Endodermal cell (in vitro differentiated cells): ENCODE data around the gene BCKDHA. TPM values are rescaled to one million over a fixed set of nuclear protein-coding genes. Genes with fewer than 3 reads are reported as not detected.
"Not testable (repeated sequence)": the region's sequence is repeated elsewhere in the genome, so short reads cannot be mapped to it uniquely, and the experiment has no call there.

Experiments used
- DNase-seq: peaks from one replicate; pipeline ENCODE4 v3.0.0-alpha.2; 2017
- H3K27ac ChIP-seq: 2 replicates; pipeline ENCODE4 v1.5.1; 2013; ENCODE audit warnings: mild to moderate bottlenecking, low read depth, low read length, moderate library complexity
- H3K27me3 ChIP-seq: 2 replicates; pipeline ENCODE4 v1.6.1; 2013; ENCODE audit warnings: mild to moderate bottlenecking, low read length, moderate library complexity; ENCODE audit not compliant: insufficient read depth, control insufficient read depth, poor library complexity, severe bottlenecking
- H3K36me3 ChIP-seq: 2 replicates; pipeline ENCODE4 v1.7.0; 2013; ENCODE audit warnings: mild to moderate bottlenecking, low read length, moderate library complexity; ENCODE audit not compliant: control insufficient read depth, insufficient read depth
- H3K4me1 ChIP-seq: one replicate; pipeline ENCODE4 v1.7.0; 2013; ENCODE audit warnings: low read length; ENCODE audit not compliant: control insufficient read depth, insufficient read depth
- H3K4me3 ChIP-seq: 2 replicates; pipeline ENCODE4 v1.5.1; 2013; ENCODE audit warnings: mild to moderate bottlenecking, low read length, moderate library complexity
- H3K9ac ChIP-seq: 2 replicates; pipeline ENCODE4 v1.6.1; 2013; ENCODE audit warnings: mild to moderate bottlenecking, low read length, moderate library complexity; ENCODE audit not compliant: poor library complexity, severe bottlenecking; ENCODE audit errors: extremely low read depth
- H3K9me3 ChIP-seq: 2 replicates; pipeline ENCODE4 v1.6.1; 2013; ENCODE audit warnings: mild to moderate bottlenecking, low read length, moderate library complexity; ENCODE audit not compliant: control insufficient read depth
- H3K27ac Mint-ChIP-seq: 2 replicates; pipeline ENCODE4 v1.8.0; 2020; ENCODE audit warnings: mixed read lengths
- H3K27me3 Mint-ChIP-seq: 2 replicates; pipeline ENCODE4 v1.8.0; 2021; ENCODE audit warnings: mild to moderate bottlenecking, mixed read lengths; ENCODE audit not compliant: insufficient read depth
- H3K36me3 Mint-ChIP-seq: 2 replicates; pipeline ENCODE4 v1.8.0; 2020; ENCODE audit warnings: low read depth, mixed read lengths
- H3K4me1 Mint-ChIP-seq: 2 replicates; pipeline ENCODE4 v1.8.0; 2020; ENCODE audit warnings: mixed read lengths
- H3K4me3 Mint-ChIP-seq: 2 replicates; pipeline ENCODE4 v1.8.0; 2020; ENCODE audit warnings: mild to moderate bottlenecking, moderate library complexity, mixed read lengths
- H3K9me3 Mint-ChIP-seq: 2 replicates; pipeline ENCODE4 v1.8.0; 2020; ENCODE audit warnings: mild to moderate bottlenecking, mixed read lengths
- CTCF ChIP-seq: fragments of 200-600 bp; sonication (generic); conservative IDR thresholded peaks from 2 replicates; pipeline ENCODE4 v1.5.0; 2021; ENCODE audit warnings: antibody characterized with exemption, mild to moderate bottlenecking
- WGBS, 2 experiments: methylation state at CpG; one replicate each; pipeline versions ENCODE4 v1.1.5 to v1.1.7; 2013; ENCODE audit warnings: missing lambda C conversion rate in 2 of 2, mixed read lengths in 1 of 2; ENCODE audit not compliant: insufficient coverage in 1 of 2, insufficient read length in 1 of 2; 5-methylcytosine and 5-hydroxymethylcytosine counted together
- total RNA-seq, 2 donors: library from RNA; stranded (reverse); fragmentation: NEBNext Ultra II Directional in 1 of 2; extraction: Animal tissue kit (Norgen Biotek cat#: 25700) in 1 of 2; gene quantifications; 2 replicates in 1 of 2; 3 replicates in 1 of 2; pipeline ENCODE4 v1.2.1, GENCODE V29; 2021

The BCKDHA gene
- total RNA-seq, 2 donors from 2014 or later, result 18.0 to 21.6 TPM

GRCh38 chr19:41462497-41462896 is 64.9 kb downstream of the BCKDHA start:
- Mint-ChIP-seq H3K4me3 (no peak overlapping the region), H3K9me3 (peaks cover 37% of the 10 kb centered on the region), H3K36me3 (no peaks in the 10 kb centered on the region), H3K4me1 (no peaks in the 10 kb centered on the region), H3K27me3 (peaks cover 6% of the 10 kb centered on the region), H3K27ac (no peak overlapping the region)
- no peaks in the 10 kb centered on the region for H3K4me1 ChIP-seq
- peaks cover 1% of the 10 kb centered on the region for H3K27me3 ChIP-seq
- no peak overlapping the region for H3K9ac ChIP-seq
- WGBS, 2 experiments, result 69 to 73% methylated on average over 6 of the region's 6 CpGs
- TF ChIP-seq CTCF, result no peak
- no peak overlapping the region for H3K27ac ChIP-seq
- DNase-seq, result no peak
- peaks cover 4% of the 10 kb centered on the region for H3K9me3 ChIP-seq
- H3K36me3 ChIP-seq, result no peaks in the 10 kb centered on the region
- no peak overlapping the region for H3K4me3 ChIP-seq

- 82 to 83% methylated on average over 13 to 18 of the region's 22 CpGs for WGBS, 2 experiments
Observed at GRCh38 chr19:41463257-41464256, 65.9 kb downstream of the BCKDHA start.

More at GRCh38 chr19:41463257-41464256, 65.9 kb downstream of the BCKDHA start:
- not testable (repeated sequence) for H3K4me3 Mint-ChIP-seq, H3K27me3 ChIP-seq, H3K4me1 ChIP-seq, H3K36me3 Mint-ChIP-seq, H3K27ac ChIP-seq, DNase-seq, H3K27me3 Mint-ChIP-seq, H3K4me3 ChIP-seq, H3K9me3 ChIP-seq, H3K4me1 Mint-ChIP-seq, H3K36me3 ChIP-seq, H3K9ac ChIP-seq, H3K27ac Mint-ChIP-seq
- peaks cover 36% of the 10 kb centered on the region for H3K9me3 Mint-ChIP-seq

Other genes starting within 250 kb of the BCKDHA start
- 10 to 100 TPM in 1 of 2 donors, 1 to 10 TPM in 1; 8.6 to 26.7 TPM for gene CYP2S1, start 204.6 kb upstream of the BCKDHA start, total RNA-seq
- 10 to 100 TPM; 10.9 to 14.1 TPM for gene AXL, start 178.6 kb upstream of the BCKDHA start, total RNA-seq
- 100 to 1,000 TPM; 211 to 225 TPM for gene HNRNPUL1, start 133.4 kb upstream of the BCKDHA start, total RNA-seq
- 10 to 100 TPM; 38.4 to 44.6 TPM for gene CCDC97, start 87.6 kb upstream of the BCKDHA start, total RNA-seq
- gene TGFB1, start 43.9 kb upstream of the BCKDHA start, total RNA-seq, result 10 to 100 TPM; 56.3 to 60.1 TPM
- 1 to 10 TPM; 4.5 to 6.2 TPM for gene B9D2, start 33.7 kb upstream of the BCKDHA start, total RNA-seq
- gene TMEM91, start 21.3 kb upstream of the BCKDHA start, total RNA-seq, result 10 to 100 TPM in 1 of 2 donors, 1 to 10 TPM in 1; 5.7 to 16.5 TPM
- gene EXOSC5, start 459 bp upstream of the BCKDHA start, total RNA-seq, result 10 to 100 TPM; 15.7 to 23.6 TPM
- gene B3GNT8, start 29.6 kb downstream of the BCKDHA start, total RNA-seq, result 1 to 10 TPM; 3.9 to 4.7 TPM
- gene DMAC2, start 42.1 kb downstream of the BCKDHA start, total RNA-seq, result 10 to 100 TPM; 52.9 to 71.5 TPM
- gene ERICH4, start 45.3 kb downstream of the BCKDHA start, total RNA-seq, result not detected
- under 1 TPM; 0.44 to 0.51 TPM for gene CEACAM21, start 178.3 kb downstream of the BCKDHA start, total RNA-seq
- gene CEACAM4, start 229.3 kb downstream of the BCKDHA start, total RNA-seq, result not detected